ENCODE measurements around the gene CPB2.

The CPB2 gene

GRCh38 chr13:46038296-46038695 lies 66.5 kb downstream of the CPB2 start:
- H3K27me3 ChIP-seq: no peaks in the 10 kb centered on the region
- no peak overlapping the region for H3K4me3 ChIP-seq
- no peak overlapping the region for H3K4me2 ChIP-seq
- peaks cover 0 to 20% (median 0%) of the 10 kb centered on the region in 11 experiments; a peak in 6 of 22 replicates for H4K20me1 ChIP-seq
- no peak overlapping the region for H3K9ac ChIP-seq
- H3K4me1 ChIP-seq: peaks cover 0 to 20% (median 0%) of the 10 kb centered on the region in 10 experiments; a peak in 7 of 20 replicates
- H3K36me3 ChIP-seq: peaks cover 72 to 96% (median 84%) of the 10 kb centered on the region in 11 experiments
- peaks cover 9 to 25% (median 18%) of the 10 kb centered on the region in 11 experiments; a peak in 18 of 22 replicates for H3K9me3 ChIP-seq (replicated peaks in 1 of 11)
- H3K27ac ChIP-seq: no peak overlapping the region
- TF ChIP-seq Cebpa-rat (IDR thresholded peaks at IDR 0.05): no peak

GRCh38 chr13:46035066-46035465 lies 69.8 kb downstream of the CPB2 start:
- peaks cover 29 to 52% (median 45%) of the 10 kb centered on the region in 11 experiments for H3K9me3 ChIP-seq (replicated peaks in 1 of 11)
- no peaks in the 10 kb centered on the region for H3K27me3 ChIP-seq
- H4K20me1 ChIP-seq: peaks cover 0 to 16% (median 0%) of the 10 kb centered on the region in 11 experiments; a peak in 6 of 22 replicates
- no peak overlapping the region for H3K9ac ChIP-seq
- no peak overlapping the region for H3K27ac ChIP-seq
- H3K4me2 ChIP-seq: no peak overlapping the region
- no peak overlapping the region for H3K4me3 ChIP-seq
- H3K4me1 ChIP-seq: peaks cover 0 to 5% (median 0%) of the 10 kb centered on the region in 10 experiments; a peak in 6 of 20 replicates
- TF ChIP-seq Cebpa-rat (IDR thresholded peaks at IDR 0.05): no peak
- H3K36me3 ChIP-seq: peaks cover 75 to 100% (median 93%) of the 10 kb centered on the region in 11 experiments

GRCh38 chr13:46032341-46032740 lies 72.5 kb downstream of the CPB2 start:
- no peak overlapping the region for H3K27ac ChIP-seq
- TF ChIP-seq Cebpa-rat (IDR thresholded peaks at IDR 0.05): no peak
- H4K20me1 ChIP-seq: peaks cover 0 to 4% (median 0%) of the 10 kb centered on the region in 11 experiments; a peak in 3 of 22 replicates
- no peaks in the 10 kb centered on the region for H3K27me3 ChIP-seq
- H3K9ac ChIP-seq: no peak overlapping the region
- H3K4me2 ChIP-seq: no peak overlapping the region
- H3K36me3 ChIP-seq: peaks cover 67 to 100% (median 87%) of the 10 kb centered on the region in 11 experiments
- H3K4me3 ChIP-seq: no peak overlapping the region
- H3K9me3 ChIP-seq (replicated peaks in 1 of 11): peaks cover 43 to 73% (median 57%) of the 10 kb centered on the region in 11 experiments
- no peaks in the 10 kb centered on the region for H3K4me1 ChIP-seq

- Histone ChIP-seq H3K9ac (no peak overlapping the region), H3K4me2 (no peak overlapping the region), H3K36me3 (peaks cover 69 to 100% (median 85%) of the 10 kb centered on the region in 11 experiments), H4K20me1 (peaks cover 0 to 11% (median 0%) of the 10 kb centered on the region in 11 experiments; a peak in 6 of 22 replicates), H3K27ac (no peak overlapping the region), H3K9me3 (replicated peaks in 1 of 11) (peaks cover 43 to 73% (median 57%) of the 10 kb centered on the region in 11 experiments), H3K27me3 (no peaks in the 10 kb centered on the region), H3K4me3 (no peak overlapping the region), H3K4me1 (no peaks in the 10 kb centered on the region)
- TF ChIP-seq Cebpa-rat (IDR thresholded peaks at IDR 0.05): no peak
Measured at GRCh38 chr13:46031581-46032263, 73.1 kb downstream of the CPB2 start.

- Histone ChIP-seq H3K4me2 (no peak overlapping the region), H3K9ac (no peak overlapping the region), H3K27ac (no peak overlapping the region), H4K20me1 (peaks cover 0 to 18% (median 6%) of the 10 kb centered on the region in 11 experiments; a peak in 7 of 22 replicates), H3K4me1 (peaks cover 0 to 14% (median 4%) of the 10 kb centered on the region in 10 experiments; a peak in 6 of 20 replicates), H3K27me3 (no peaks in the 10 kb centered on the region), H3K36me3 (peaks cover 23 to 88% (median 51%) of the 10 kb centered on the region in 11 experiments; a peak in 21 of 22 replicates), H3K4me3 (no peak overlapping the region), H3K9me3 (replicated peaks in 1 of 11) (peaks cover 12 to 21% (median 18%) of the 10 kb centered on the region in 11 experiments)
- peak in 1 of 11 experiments; percentile 22; a peak in 2 of 22 replicates for TF ChIP-seq Cebpa-rat (IDR thresholded peaks at IDR 0.05)
Measured at GRCh38 chr13:46025157-46025556, 79.7 kb downstream of the CPB2 start.

GRCh38 chr13:46022481-46022880 lies 82.4 kb downstream of the CPB2 start:
- H3K4me1 ChIP-seq: peaks cover 0 to 15% (median 9%) of the 10 kb centered on the region in 10 experiments; a peak in 11 of 20 replicates
- H3K9me3 ChIP-seq (replicated peaks in 1 of 11): no peaks in the 10 kb centered on the region
- H4K20me1 ChIP-seq: peaks cover 0 to 16% (median 6%) of the 10 kb centered on the region in 11 experiments; a peak in 7 of 22 replicates
- no peaks in the 10 kb centered on the region for H3K27me3 ChIP-seq
- peak overlapping the region in 1 of 11 experiments; percentile 6; a peak in 1 of 22 replicates for H3K4me2 ChIP-seq
- no peak overlapping the region for H3K27ac ChIP-seq
- no peak overlapping the region for H3K9ac ChIP-seq
- no peak overlapping the region for H3K4me3 ChIP-seq
- H3K36me3 ChIP-seq: peaks cover 33 to 88% (median 53%) of the 10 kb centered on the region in 11 experiments; a peak in 21 of 22 replicates
- no peak for TF ChIP-seq Cebpa-rat (IDR thresholded peaks at IDR 0.05)

GRCh38 chr13:46016216-46016615 lies 88.6 kb downstream of the CPB2 start:
- Histone ChIP-seq H3K9ac (no peak overlapping the region), H3K4me2 (no peak overlapping the region)

GRCh38 chr13:46015366-46015765 lies 89.5 kb downstream of the CPB2 start:
- Histone ChIP-seq H3K4me2 (no peak overlapping the region), H3K4me1 (peaks cover 0 to 24% (median 0%) of the 10 kb centered on the region in 10 experiments; a peak in 6 of 20 replicates), H3K36me3 (peaks cover 52 to 92% (median 76%) of the 10 kb centered on the region in 11 experiments), H3K27ac (0 out of 22 replicates have a peak overlapping the region, but pooled peaks of 1 of the 11 experiments have one; percentile 20), H3K4me3 (no peak overlapping the region), H4K20me1 (peaks cover 0 to 12% (median 0%) of the 10 kb centered on the region in 11 experiments; a peak in 2 of 22 replicates), H3K27me3 (no peaks in the 10 kb centered on the region), H3K9me3 (replicated peaks in 1 of 11) (no peaks in the 10 kb centered on the region), H3K9ac (no peak overlapping the region)
- TF ChIP-seq Cebpa-rat (IDR thresholded peaks at IDR 0.05): no peak

More at GRCh38 chr13:46016216-46016615, 88.6 kb downstream of the CPB2 start:
- Histone ChIP-seq H3K4me1 (peaks cover 0 to 24% (median 0%) of the 10 kb centered on the region in 10 experiments; a peak in 6 of 20 replicates), H3K4me3 (no peak overlapping the region), H3K36me3 (peaks cover 44 to 90% (median 68%) of the 10 kb centered on the region in 11 experiments), H3K27me3 (no peaks in the 10 kb centered on the region), H3K9me3 (replicated peaks in 1 of 11) (no peaks in the 10 kb centered on the region), H3K27ac (no peak overlapping the region), H4K20me1 (peaks cover 0 to 12% (median 0%) of the 10 kb centered on the region in 11 experiments; a peak in 2 of 22 replicates)
- TF ChIP-seq Cebpa-rat (IDR thresholded peaks at IDR 0.05): no peak

GRCh38 chr13:46012404-46012803 lies 92.4 kb downstream of the CPB2 start:
- H4K20me1 ChIP-seq: peaks cover 0 to 12% (median 0%) of the 10 kb centered on the region in 11 experiments; a peak in 1 of 22 replicates
- H3K9ac ChIP-seq: no peak overlapping the region
- H3K9me3 ChIP-seq (replicated peaks in 1 of 11): no peaks in the 10 kb centered on the region
- H3K4me2 ChIP-seq: no peak overlapping the region
- H3K4me1 ChIP-seq: peaks cover 0 to 14% (median 0%) of the 10 kb centered on the region in 10 experiments; a peak in 3 of 20 replicates
- H3K36me3 ChIP-seq: peaks cover 39 to 91% (median 72%) of the 10 kb centered on the region in 11 experiments
- H3K27me3 ChIP-seq: no peaks in the 10 kb centered on the region
- H3K4me3 ChIP-seq: no peak overlapping the region
- H3K27ac ChIP-seq: no peak overlapping the region
- TF ChIP-seq Cebpa-rat (IDR thresholded peaks at IDR 0.05): no peak

Data from BLaER1 treated with 17β-estradiol and CSF1 and Interleukin-3, amounts not matched to agents 10 nM and 100 nM (cell line).